Measurements from ENCODE around the gene WDFY3.

WDFY3 gene

GRCh38 chr4:84626673-84627072, 339.8 kb downstream of the WDFY3 start:
- Histone ChIP-seq H3K36me3 (ENCODE audit: control insufficient read depth in 2 of 2, insufficient read depth in 2 of 2, low read length in 2 of 2) (no peaks in the 10 kb centered on the region), H3K4me1 (ENCODE audit: control insufficient read depth, insufficient read depth, low read length) (no peaks in the 10 kb centered on the region), H3K9ac (ENCODE audit: low read length in 2 of 2) (no peak overlapping the region), H3K27ac (ENCODE audit: low read length) (no peak overlapping the region), H3K9me3 (ENCODE audit: control insufficient read depth in 2 of 2, low read length in 2 of 2) (no peaks in the 10 kb centered on the region), H3K4me3 (ENCODE audit: low read length in 2 of 2) (no peak overlapping the region), H3K27me3 (ENCODE audit: control insufficient read depth in 1 of 2, insufficient read depth in 2 of 2, low read length in 2 of 2) (no peaks in the 10 kb centered on the region)

- H3K27ac ChIP-seq (ENCODE audit: low read length), result no peak overlapping the region
- no peak overlapping the region for H3K9ac ChIP-seq (ENCODE audit: low read length in 2 of 2)
- no peaks in the 10 kb centered on the region for H3K36me3 ChIP-seq (ENCODE audit: control insufficient read depth in 2 of 2, insufficient read depth in 2 of 2, low read length in 2 of 2)
- no peak overlapping the region for H3K4me3 ChIP-seq (ENCODE audit: low read length in 2 of 2)
- no peaks in the 10 kb centered on the region for H3K9me3 ChIP-seq (ENCODE audit: control insufficient read depth in 2 of 2, low read length in 2 of 2)
- no peaks in the 10 kb centered on the region for H3K27me3 ChIP-seq (ENCODE audit: control insufficient read depth in 1 of 2, insufficient read depth in 2 of 2, low read length in 2 of 2)
- H3K4me1 ChIP-seq (ENCODE audit: control insufficient read depth, insufficient read depth, low read length), result no peaks in the 10 kb centered on the region
Measured at GRCh38 chr4:84623661-84624060, 342.8 kb downstream of the WDFY3 start.

GRCh38 chr4:84622959-84623358, 343.5 kb downstream of the WDFY3 start:
- no peak overlapping the region for H3K4me3 ChIP-seq (ENCODE audit: low read length in 2 of 2)
- no peaks in the 10 kb centered on the region for H3K4me1 ChIP-seq (ENCODE audit: control insufficient read depth, insufficient read depth, low read length)
- no peaks in the 10 kb centered on the region for H3K36me3 ChIP-seq (ENCODE audit: control insufficient read depth in 2 of 2, insufficient read depth in 2 of 2, low read length in 2 of 2)
- no peak overlapping the region for H3K9ac ChIP-seq (ENCODE audit: low read length in 2 of 2)
- no peaks in the 10 kb centered on the region for H3K9me3 ChIP-seq (ENCODE audit: control insufficient read depth in 2 of 2, low read length in 2 of 2)
- no peaks in the 10 kb centered on the region for H3K27me3 ChIP-seq (ENCODE audit: control insufficient read depth in 1 of 2, insufficient read depth in 2 of 2, low read length in 2 of 2)
- H3K27ac ChIP-seq (ENCODE audit: low read length), result no peak overlapping the region

All from stomach smooth muscle (tissue), 2 donors.